K562 (cell line): ENCODE data around the gene WNT3. TPM values are rescaled to one million over a fixed set of nuclear protein-coding genes. Genes with fewer than 3 reads are reported as not detected.
A peak's percentile ranks its signal among the peaks of the same experiment; 100 is the strongest.

Source experiments
- BHLHE40 ChIP-seq: IDR thresholded peaks from 2 replicates; pipeline ENCODE4 v1.6.1; 2011; ENCODE audit warnings: low read length, improper control_type of control experiment
- C11orf30 ChIP-seq: fragments of 450-650 bp; IDR thresholded peaks from 2 replicates; pipeline ENCODE4 v1.6.1; 2016; ENCODE audit warnings: low read depth, mild to moderate bottlenecking
- ESRRA ChIP-seq: fragments of 450-650 bp; IDR thresholded peaks from 2 replicates; pipeline ENCODE4 v1.6.1; 2014; ENCODE audit warnings: low read depth, mild to moderate bottlenecking, moderate library complexity, borderline replicate concordance
- EWSR1 ChIP-seq: fragments of 450-650 bp; IDR thresholded peaks from 2 replicates; pipeline ENCODE4 v1.6.1; 2018; ENCODE audit warnings: borderline replicate concordance, mild to moderate bottlenecking, low read depth, moderate library complexity; ENCODE audit not compliant: partially characterized antibody
- NCOA6 ChIP-seq: fragments of 450-650 bp; IDR thresholded peaks from 2 replicates; pipeline ENCODE4 v1.6.1; 2017; ENCODE audit warnings: mild to moderate bottlenecking
- PHB2 ChIP-seq: fragments of 450-650 bp; IDR thresholded peaks from 2 replicates; pipeline ENCODE4 v1.6.1; 2017; ENCODE audit warnings: low read depth
- POLR3G ChIP-seq: IDR thresholded peaks from 2 replicates; pipeline ENCODE4 v1.6.1; 2011; ENCODE audit not compliant: insufficient read length, insufficient replicate concordance; ENCODE audit errors: extremely low read depth
- RBFOX2 ChIP-seq: fragments of 200-400 bp; formaldehyde crosslinking; IDR thresholded peaks from 2 replicates; pipeline ENCODE4 v1.6.1; 2017; ENCODE audit warnings: low read depth, mild to moderate bottlenecking, low read length, moderate library complexity
- RCOR1 ChIP-seq, 2 experiments: IDR thresholded peaks; 2 replicates each; pipeline ENCODE4 v1.6.1; 2012; ENCODE audit warnings: low read depth in 2 of 2, low read length in 2 of 2, borderline replicate concordance in 1 of 2, improper control_type of control experiment in 1 of 2
- RREB1 ChIP-seq: fragments of 250-450 bp; sonication (Bioruptor Pico); IDR thresholded peaks from 2 replicates; pipeline ENCODE4 v1.4.0; 2020
- ZHX1 ChIP-seq: fragments of 150-350 bp; conservative IDR thresholded peaks from 2 replicates; pipeline ENCODE4 v1.6.1; 2014; ENCODE audit warnings: low read length
- ZNF124 ChIP-seq: sonication (generic); formaldehyde crosslinking; IDR thresholded peaks from 2 replicates; pipeline ENCODE4 v1.8.1; 2022; ENCODE audit warnings: missing genetic modification reagents
- ZNF766 ChIP-seq: fragments of 200-800 bp; sonication (Bioruptor generic); conservative IDR thresholded peaks from 2 replicates; pipeline ENCODE4 v1.6.1; 2016; ENCODE audit warnings: missing genetic modification characterization, missing compliant biosample characterization
- polyA plus RNA-seq, 8 experiments: library from polyadenylated mRNA; depleted of rRNA in 4 of 8; stranded (reverse) in 5 of 8; unstranded in 3 of 8; fragments of >200 nt; fragmentation: Nextera tagmentation in 2 of 8; fragmentation: Illumina TruSeq in 1 of 8; extraction: Ambion mirVana in 2 of 8; extraction: Trizol in 1 of 8; gene quantifications; 2 replicates each; pipeline versions ENCODE4 v1.2.1 to v1.2.3, GENCODE V29; 2011 to 2014; ENCODE audit warnings: inconsistent platforms in 1 of 8, missing spikeins in 1 of 8
- total RNA-seq, 7 experiments: library from RNA; depleted of rRNA in 6 of 7; stranded (reverse); fragments of >200 nt in 6 of 7; fragmentation: Illumina TruSeq in 2 of 7; extraction: Trizol in 2 of 7; gene quantifications; 2 replicates each; pipeline versions ENCODE4 v1.2.1 to v1.2.3, GENCODE V29; 2011 to 2021; ENCODE audit warnings: low replicate concordance in 1 of 7
- TF ChIP-seq, protein P1 (sequence below): sonication (generic); formaldehyde crosslinking; IDR thresholded peaks from 2 replicates; pipeline ENCODE4 v1.8.0; 2022; ENCODE audit warnings: mild to moderate bottlenecking, missing genetic modification reagents
- TF ChIP-seq, protein P2 (sequence below): fragments of 250-450 bp; sonication (Bioruptor Pico); IDR thresholded peaks from 2 replicates; pipeline ENCODE4 v1.9.0; 2021; ENCODE audit warnings: mild to moderate bottlenecking, inconsistent platforms

The WNT3 gene
- total and polyA plus RNA-seq, 9 of the 15 experiments (the other 6 are each of a cell fraction or from before 2014, with no cell fraction given) = 1.5 to 6.1 (median 3.3) TPM

DNA sequence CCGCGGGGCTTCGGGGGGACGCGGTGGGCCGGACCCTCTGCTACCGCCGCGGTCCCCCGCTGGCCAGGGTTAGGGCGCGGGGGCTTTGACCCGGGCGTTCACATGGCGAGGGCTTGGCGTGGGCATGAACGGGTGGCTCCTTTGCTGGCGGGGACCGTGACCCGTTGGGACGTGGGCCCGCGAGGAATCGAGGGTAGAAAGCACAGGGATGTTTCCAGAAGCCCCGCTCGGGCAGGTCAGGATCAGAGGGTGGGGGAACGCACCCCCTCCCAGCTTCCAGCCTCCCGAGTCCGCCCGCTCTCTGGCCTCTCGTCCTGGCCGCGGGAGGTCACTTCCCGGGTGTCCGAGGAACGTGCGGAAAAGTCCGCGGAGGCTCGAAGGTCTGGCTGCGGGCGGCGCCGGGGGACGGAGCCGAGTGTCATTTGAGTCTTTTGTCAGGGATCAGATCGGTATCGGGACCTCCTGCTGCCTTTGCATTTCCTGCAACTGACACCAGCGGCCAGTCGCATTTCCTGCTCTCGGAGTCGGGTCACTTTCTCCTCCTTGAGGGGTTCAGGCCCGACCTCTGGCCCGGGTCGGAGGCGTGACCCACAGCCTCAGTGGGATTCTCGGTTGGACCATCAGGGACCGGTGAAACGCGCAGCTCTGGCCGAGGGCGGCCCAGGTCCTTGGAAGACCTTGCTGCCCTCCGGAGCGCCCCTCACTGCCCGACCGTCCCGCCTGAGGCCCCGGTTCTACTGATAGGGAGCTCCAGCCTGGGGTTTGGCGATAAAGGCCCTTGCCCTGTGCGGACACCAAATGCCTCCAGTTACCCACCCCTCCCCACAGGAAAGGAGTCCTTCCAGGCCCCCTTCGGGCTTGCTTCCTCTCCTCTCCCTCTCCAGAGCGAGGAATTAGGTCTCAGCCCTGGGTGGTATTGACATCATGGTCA lies 702 bp upstream of the WNT3 start (continued):
- no peak for TF ChIP-seq EWSR1
- TF ChIP-seq, protein P1, sequence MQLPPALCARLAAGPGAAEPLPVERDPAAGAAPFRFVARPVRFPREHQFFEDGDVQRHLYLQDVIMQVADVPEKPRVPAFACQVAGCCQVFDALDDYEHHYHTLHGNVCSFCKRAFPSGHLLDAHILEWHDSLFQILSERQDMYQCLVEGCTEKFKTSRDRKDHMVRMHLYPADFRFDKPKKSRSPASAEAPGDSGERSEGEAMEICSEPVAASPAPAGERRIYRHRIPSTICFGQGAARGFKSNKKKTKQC (CRISPR knock-in tag) = 0 out of 2 replicates have a peak, but pooled peaks have one; percentile 60
- TF ChIP-seq ZNF124 = no peak
- no peak for TF ChIP-seq ZHX1
- TF ChIP-seq RREB1 = no peak
- TF ChIP-seq ESRRA = peak; percentile 34; the same call in 1 of the 2 replicates
- no peak for TF ChIP-seq NCOA6
- no peak for TF ChIP-seq PHB2
- peak; percentile 93 for TF ChIP-seq RBFOX2
- TF ChIP-seq RCOR1 (IDR thresholded peaks at IDR 0.05; ENCODE audit: borderline replicate concordance in 1 of 2, low read depth in 2 of 2, low read length in 2 of 2) = no peak
- no peak for TF ChIP-seq POLR3G
- peak; percentile 54; the same call in 1 of the 2 replicates for TF ChIP-seq ZNF766 (CRISPR knock-in tag)
- TF ChIP-seq BHLHE40 = peak; percentile 30; the same call in 1 of the 2 replicates
- no peak for TF ChIP-seq C11orf30
- TF ChIP-seq, protein P2, sequence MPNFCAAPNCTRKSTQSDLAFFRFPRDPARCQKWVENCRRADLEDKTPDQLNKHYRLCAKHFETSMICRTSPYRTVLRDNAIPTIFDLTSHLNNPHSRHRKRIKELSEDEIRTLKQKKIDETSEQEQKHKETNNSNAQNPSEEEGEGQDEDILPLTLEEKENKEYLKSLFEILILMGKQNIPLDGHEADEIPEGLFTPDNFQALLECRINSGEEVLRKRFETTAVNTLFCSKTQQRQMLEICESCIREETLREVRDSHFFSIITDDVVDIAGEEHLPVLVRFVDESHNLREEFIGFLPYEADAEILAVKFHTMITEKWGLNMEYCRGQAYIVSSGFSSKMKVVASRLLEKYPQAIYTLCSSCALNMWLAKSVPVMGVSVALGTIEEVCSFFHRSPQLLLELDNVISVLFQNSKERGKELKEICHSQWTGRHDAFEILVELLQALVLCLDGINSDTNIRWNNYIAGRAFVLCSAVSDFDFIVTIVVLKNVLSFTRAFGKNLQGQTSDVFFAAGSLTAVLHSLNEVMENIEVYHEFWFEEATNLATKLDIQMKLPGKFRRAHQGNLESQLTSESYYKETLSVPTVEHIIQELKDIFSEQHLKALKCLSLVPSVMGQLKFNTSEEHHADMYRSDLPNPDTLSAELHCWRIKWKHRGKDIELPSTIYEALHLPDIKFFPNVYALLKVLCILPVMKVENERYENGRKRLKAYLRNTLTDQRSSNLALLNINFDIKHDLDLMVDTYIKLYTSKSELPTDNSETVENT (CRISPR knock-in tag) = no peak; the same call in 1 of the 2 replicates
